K562 (cell line): Measurements from ENCODE around the gene ZNF692. TPM values are rescaled to one million over a fixed set of nuclear protein-coding genes. Genes with fewer than 3 reads are reported as not detected.
A peak's percentile ranks its signal among the peaks of the same experiment; 100 is the strongest.

Experiments used
- ASH1L ChIP-seq: fragments of 450-650 bp; IDR thresholded peaks from 2 replicates; pipeline ENCODE4 v1.6.1; 2018; ENCODE audit warnings: borderline replicate concordance, mild to moderate bottlenecking, low read depth; ENCODE audit not compliant: partially characterized antibody
- BRD4 ChIP-seq: fragments of 200-600 bp; sonication (generic); IDR thresholded peaks from 2 replicates; pipeline ENCODE4 v1.6.1; 2017; ENCODE audit warnings: inconsistent platforms
- DACH1 ChIP-seq: fragments of 450-650 bp; IDR thresholded peaks from 2 replicates; pipeline ENCODE4 v1.6.1; 2018; ENCODE audit not compliant: partially characterized antibody
- KAT7 ChIP-seq: sonication (generic); formaldehyde crosslinking; IDR thresholded peaks from 2 replicates; pipeline ENCODE4 v1.8.0; 2022; ENCODE audit warnings: missing genetic modification reagents, mild to moderate bottlenecking, borderline replicate concordance
- NCOA2 ChIP-seq, 2 experiments: fragments of 450-650 bp; IDR thresholded peaks; 2 replicates each; pipeline ENCODE4 v1.6.1; 2018; ENCODE audit warnings: mild to moderate bottlenecking in 2 of 2, moderate library complexity in 1 of 2; ENCODE audit not compliant: partially characterized antibody in 2 of 2
- POLR2AphosphoS2 ChIP-seq: IDR thresholded peaks from 2 replicates; pipeline ENCODE4 v1.6.1; 2012; ENCODE audit warnings: low read length, improper control_type of control experiment
- POLR2H ChIP-seq: IDR thresholded peaks from 2 replicates; pipeline ENCODE4 v1.6.1; 2016; ENCODE audit warnings: missing genetic modification characterization, low read depth, mild to moderate bottlenecking, control low read depth, missing compliant biosample characterization, moderate library complexity
- SMAD4 ChIP-seq: fragments of 250-450 bp; sonication (Bioruptor Pico); conservative IDR thresholded peaks from 2 replicates; pipeline ENCODE4 v1.8.0; 2021; ENCODE audit warnings: inconsistent platforms, mild to moderate bottlenecking, moderate library complexity
- SNAPC5 ChIP-seq: fragments of 250-450 bp; sonication (Bioruptor Pico); IDR thresholded peaks from 2 replicates; pipeline ENCODE4 v1.8.0; 2021; ENCODE audit warnings: moderate library complexity, mild to moderate bottlenecking, inconsistent platforms
- TAF1 ChIP-seq: IDR thresholded peaks from 2 replicates; pipeline ENCODE4 v1.6.1; 2011; ENCODE audit warnings: mild to moderate bottlenecking, low read length, moderate library complexity; ENCODE audit not compliant: insufficient read depth, control insufficient read depth, severe bottlenecking; ENCODE audit errors: extremely low read depth
- TAF9B ChIP-seq: fragments of 450-650 bp; IDR thresholded peaks from 2 replicates; pipeline ENCODE4 v1.6.1; 2018; ENCODE audit warnings: mild to moderate bottlenecking; ENCODE audit not compliant: partially characterized antibody
- TEAD1 ChIP-seq, 2 experiments: fragments of 450-650 bp in 1 of 2; sonication (generic) in 1 of 2; formaldehyde crosslinking; IDR thresholded peaks; 2 replicates each; pipeline versions ENCODE4 v1.4.0 to v1.8.0; 2020 to 2022; ENCODE audit warnings: mild to moderate bottlenecking in 2 of 2, missing genetic modification reagents in 1 of 2
- YY1 ChIP-seq, 3 experiments: IDR thresholded peaks; 2 replicates each; pipeline ENCODE4 v1.6.1; 2011; ENCODE audit warnings: low read length in 2 of 3, mild to moderate bottlenecking in 2 of 3, moderate library complexity in 2 of 3, borderline replicate concordance in 1 of 3, control low read depth in 1 of 3, low read depth in 1 of 3; ENCODE audit not compliant: insufficient read depth in 3 of 3, insufficient replicate concordance in 2 of 3, control insufficient read depth in 1 of 3, insufficient read length in 1 of 3; ENCODE audit errors: extremely low read depth in 1 of 3
- polyA plus RNA-seq, 8 experiments: library from polyadenylated mRNA; depleted of rRNA in 4 of 8; stranded (reverse) in 5 of 8; unstranded in 3 of 8; fragments of >200 nt; fragmentation: Nextera tagmentation in 2 of 8; fragmentation: Illumina TruSeq in 1 of 8; extraction: Ambion mirVana in 2 of 8; extraction: Trizol in 1 of 8; gene quantifications; 2 replicates each; pipeline versions ENCODE4 v1.2.1 to v1.2.3, GENCODE V29; 2011 to 2014; ENCODE audit warnings: inconsistent platforms in 1 of 8, missing spikeins in 1 of 8
- total RNA-seq, 7 experiments: library from RNA; depleted of rRNA in 6 of 7; stranded (reverse); fragments of >200 nt in 6 of 7; fragmentation: Illumina TruSeq in 2 of 7; extraction: Trizol in 2 of 7; gene quantifications; 2 replicates each; pipeline versions ENCODE4 v1.2.1 to v1.2.3, GENCODE V29; 2011 to 2021; ENCODE audit warnings: low replicate concordance in 1 of 7
- TF ChIP-seq, protein P1 (sequence below): sonication (generic); formaldehyde crosslinking; IDR thresholded peaks from 2 replicates; pipeline ENCODE4 v1.8.1; 2022; ENCODE audit warnings: missing genetic modification reagents
- TF ChIP-seq, protein P2 (sequence below): fragments of 450-650 bp; IDR thresholded peaks from 2 replicates; pipeline ENCODE4 v1.7.1; 2018; ENCODE audit warnings: mild to moderate bottlenecking, low read depth; ENCODE audit not compliant: partially characterized antibody
- TF ChIP-seq, protein P3 (sequence below), 3 experiments: fragments of 200-800 bp in 1 of 3; fragments of 250-450 bp in 1 of 3; fragments of 450-650 bp in 1 of 3; sonication (Bioruptor Pico) in 1 of 3; sonication (Bioruptor generic) in 1 of 3; formaldehyde crosslinking in 1 of 3; IDR thresholded peaks; 2 replicates each; pipeline versions ENCODE4 v1.6.1 to v1.8.0; 2016 to 2022; ENCODE audit warnings: mild to moderate bottlenecking in 2 of 3, missing genetic modification characterization in 2 of 3, missing compliant biosample characterization in 1 of 3, moderate library complexity in 1 of 3

Gene ZNF692
- total and polyA plus RNA-seq, 9 of the 15 experiments (the other 6 are each of a cell fraction or from before 2014, with no cell fraction given): 8.4 to 143 (median 55.9) TPM

DNA sequence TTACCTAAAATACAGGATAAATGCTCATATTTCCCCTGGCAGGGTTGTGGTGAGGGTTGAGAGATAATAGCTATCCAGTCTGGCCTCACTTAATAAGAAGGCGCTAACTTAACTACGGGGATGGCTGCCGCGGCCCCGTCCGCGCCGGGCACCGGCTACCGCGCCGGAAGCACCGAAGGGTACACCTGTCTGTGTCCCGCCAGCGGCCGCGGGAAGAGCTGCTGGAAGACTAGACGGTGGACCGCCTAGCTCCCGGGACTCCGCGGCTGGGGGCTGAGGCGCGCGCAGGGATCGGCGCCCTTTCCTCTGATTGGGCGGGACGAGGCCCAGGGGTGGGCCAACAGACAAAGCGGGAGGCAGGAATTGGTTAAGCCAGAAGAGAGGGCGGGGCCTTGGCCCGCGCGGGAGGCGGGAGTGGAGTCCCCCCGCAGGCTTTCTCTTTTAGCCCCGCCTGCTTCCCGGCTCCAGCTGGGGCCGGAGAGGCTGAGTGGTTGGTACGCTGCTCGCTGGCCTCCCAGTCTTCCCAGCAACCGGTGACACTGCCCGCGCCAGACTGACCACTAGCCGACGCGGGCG is 21.0 kb downstream of the ZNF692 start, which contains the start of gene ZNF672 (continued):
- TF ChIP-seq SNAPC5 (CRISPR knock-in tag) (no peak), TAF9B (peak; percentile 10), NCOA2 (IDR thresholded peaks at IDR 0.05; ENCODE audit: partially characterized antibody in 2 of 2) (no peak), YY1 (IDR thresholded peaks at IDR 0.05; ENCODE audit: borderline replicate concordance in 1 of 3, control insufficient read depth in 1 of 3, extremely low read depth in 1 of 3, insufficient read depth in 3 of 3, insufficient read length in 1 of 3, insufficient replicate concordance in 2 of 3, low read depth in 1 of 3, low read length in 2 of 3) (peak in 2 of 3 experiments; percentile 26 to 45), SMAD4 (CRISPR knock-in tag) (peak; percentile 68; the same call in 1 of the 2 replicates), DACH1 (peak; percentile 83), TEAD1 (CRISPR knock-in tag; IDR thresholded peaks at IDR 0.05) (0 out of 4 replicates have a peak, but pooled peaks of 1 of the 2 experiments have one; percentile 25), BRD4 (0 out of 2 replicates have a peak, but pooled peaks have one; percentile 29), TAF1 (peak; percentile 80), ASH1L (peak; percentile 60), POLR2AphosphoS2 (peak; percentile 59; the same call in 1 of the 2 replicates), KAT7 (CRISPR knock-in tag) (peak; percentile 76; the same call in 1 of the 2 replicates), POLR2H (tag) (peak; percentile 88)
- TF ChIP-seq, protein P1, sequence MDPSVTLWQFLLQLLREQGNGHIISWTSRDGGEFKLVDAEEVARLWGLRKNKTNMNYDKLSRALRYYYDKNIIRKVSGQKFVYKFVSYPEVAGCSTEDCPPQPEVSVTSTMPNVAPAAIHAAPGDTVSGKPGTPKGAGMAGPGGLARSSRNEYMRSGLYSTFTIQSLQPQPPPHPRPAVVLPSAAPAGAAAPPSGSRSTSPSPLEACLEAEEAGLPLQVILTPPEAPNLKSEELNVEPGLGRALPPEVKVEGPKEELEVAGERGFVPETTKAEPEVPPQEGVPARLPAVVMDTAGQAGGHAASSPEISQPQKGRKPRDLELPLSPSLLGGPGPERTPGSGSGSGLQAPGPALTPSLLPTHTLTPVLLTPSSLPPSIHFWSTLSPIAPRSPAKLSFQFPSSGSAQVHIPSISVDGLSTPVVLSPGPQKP (CRISPR knock-in tag): no peak
- TF ChIP-seq, protein P2, sequence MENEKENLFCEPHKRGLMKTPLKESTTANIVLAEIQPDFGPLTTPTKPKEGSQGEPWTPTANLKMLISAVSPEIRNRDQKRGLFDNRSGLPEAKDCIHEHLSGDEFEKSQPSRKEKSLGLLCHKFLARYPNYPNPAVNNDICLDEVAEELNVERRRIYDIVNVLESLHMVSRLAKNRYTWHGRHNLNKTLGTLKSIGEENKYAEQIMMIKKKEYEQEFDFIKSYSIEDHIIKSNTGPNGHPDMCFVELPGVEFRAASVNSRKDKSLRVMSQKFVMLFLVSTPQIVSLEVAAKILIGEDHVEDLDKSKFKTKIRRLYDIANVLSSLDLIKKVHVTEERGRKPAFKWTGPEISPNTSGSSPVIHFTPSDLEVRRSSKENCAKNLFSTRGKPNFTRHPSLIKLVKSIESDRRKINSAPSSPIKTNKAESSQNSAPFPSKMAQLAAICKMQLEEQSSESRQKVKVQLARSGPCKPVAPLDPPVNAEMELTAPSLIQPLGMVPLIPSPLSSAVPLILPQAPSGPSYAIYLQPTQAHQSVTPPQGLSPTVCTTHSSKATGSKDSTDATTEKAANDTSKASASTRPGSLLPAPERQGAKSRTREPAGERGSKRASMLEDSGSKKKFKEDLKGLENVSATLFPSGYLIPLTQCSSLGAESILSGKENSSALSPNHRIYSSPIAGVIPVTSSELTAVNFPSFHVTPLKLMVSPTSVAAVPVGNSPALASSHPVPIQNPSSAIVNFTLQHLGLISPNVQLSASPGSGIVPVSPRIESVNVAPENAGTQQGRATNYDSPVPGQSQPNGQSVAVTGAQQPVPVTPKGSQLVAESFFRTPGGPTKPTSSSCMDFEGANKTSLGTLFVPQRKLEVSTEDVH: peak; percentile 69
- TF ChIP-seq, protein P3, sequence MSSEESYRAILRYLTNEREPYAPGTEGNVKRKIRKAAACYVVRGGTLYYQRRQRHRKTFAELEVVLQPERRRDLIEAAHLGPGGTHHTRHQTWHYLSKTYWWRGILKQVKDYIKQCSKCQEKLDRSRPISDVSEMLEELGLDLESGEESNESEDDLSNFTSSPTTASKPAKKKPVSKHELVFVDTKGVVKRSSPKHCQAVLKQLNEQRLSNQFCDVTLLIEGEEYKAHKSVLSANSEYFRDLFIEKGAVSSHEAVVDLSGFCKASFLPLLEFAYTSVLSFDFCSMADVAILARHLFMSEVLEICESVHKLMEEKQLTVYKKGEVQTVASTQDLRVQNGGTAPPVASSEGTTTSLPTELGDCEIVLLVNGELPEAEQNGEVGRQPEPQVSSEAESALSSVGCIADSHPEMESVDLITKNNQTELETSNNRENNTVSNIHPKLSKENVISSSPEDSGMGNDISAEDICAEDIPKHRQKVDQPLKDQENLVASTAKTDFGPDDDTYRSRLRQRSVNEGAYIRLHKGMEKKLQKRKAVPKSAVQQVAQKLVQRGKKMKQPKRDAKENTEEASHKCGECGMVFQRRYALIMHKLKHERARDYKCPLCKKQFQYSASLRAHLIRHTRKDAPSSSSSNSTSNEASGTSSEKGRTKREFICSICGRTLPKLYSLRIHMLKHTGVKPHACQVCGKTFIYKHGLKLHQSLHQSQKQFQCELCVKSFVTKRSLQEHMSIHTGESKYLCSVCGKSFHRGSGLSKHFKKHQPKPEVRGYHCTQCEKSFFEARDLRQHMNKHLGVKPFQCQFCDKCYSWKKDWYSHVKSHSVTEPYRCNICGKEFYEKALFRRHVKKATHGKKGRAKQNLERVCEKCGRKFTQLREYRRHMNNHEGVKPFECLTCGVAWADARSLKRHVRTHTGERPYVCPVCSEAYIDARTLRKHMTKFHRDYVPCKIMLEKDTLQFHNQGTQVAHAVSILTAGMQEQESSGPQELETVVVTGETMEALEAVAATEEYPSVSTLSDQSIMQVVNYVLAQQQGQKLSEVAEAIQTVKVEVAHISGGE (CRISPR knock-in tag; IDR thresholded peaks at IDR 0.05): peak in 1 of 3 experiments; percentile 86; a peak in 2 of 6 replicates
